K562 (cell line): Measurements from ENCODE around the gene UGT1A5. TPM values are rescaled to one million over a fixed set of nuclear protein-coding genes. Genes with fewer than 3 reads are reported as not detected.
A peak's percentile ranks its signal among the peaks of the same experiment; 100 is the strongest.

ENCODE experiments used
- ATAC-seq: fragments of 200-7000 bp; cut with Tn5 transposase; 3 replicates; pipeline ENCODE4 v1.9.1; 2020; ENCODE audit warnings: moderate library complexity
- BruUV-seq: library from RNA; stranded (reverse); fragments of 400-500 nt; replicated peaks from 2 replicates; lab custom pipeline; 2021; lab: Mats Ljungman, UMichigan
- CTCF ChIA-PET: fragments of 300-600 bp; formaldehyde crosslinking; extraction: SDS; loops from one replicate; lab custom pipeline; 2021; ENCODE audit warnings: low intra/inter-chr PET ratio; lab: Yijun Ruan, JAX
- POLR2A ChIA-PET: fragments of 300-600, 350-650 bp; sonication (Branson Sonifier 250); formaldehyde crosslinking; extraction: SDS; loops from one replicate; lab custom pipeline; 2021; ENCODE audit warnings: antibody characterized with exemption, inconsistent platforms; lab: Yijun Ruan, JAX
- DNase-seq, 4 experiments: peaks; one replicate each; pipeline versions ENCODE4 v3.0.0 to v3.0.0-alpha.2; 2011 to 2018; ENCODE audit warnings: low spot score in 3 of 4, mixed read lengths in 3 of 4; ENCODE audit errors: extremely low read depth in 1 of 4
- FAIRE-seq: peaks from 2 replicates; lab custom pipeline; 2011; peaks lifted over from hg19 to GRCh38; lab: Jason Lieb, UNC
- H2AFZ ChIP-seq: 2 replicates; pipeline ENCODE4 v1.6.0; 2011; ENCODE audit warnings: low read depth, low read length, control low read depth, inconsistent platforms
- H3K27ac ChIP-seq: fragments of 200-600 bp; 3 replicates; pipeline ENCODE4 v1.8.0; 2011; ENCODE audit warnings: low read depth, mild to moderate bottlenecking, control low read depth, inconsistent platforms, low read length, moderate library complexity, mixed read lengths; ENCODE audit errors: extremely low read depth
- H3K27me3 ChIP-seq, 2 experiments: fragments of 300-600 bp in 1 of 2; 2 replicates in 1 of 2; 3 replicates in 1 of 2; pipeline versions ENCODE4 v1.6.0 to v1.8.0; 2011; ENCODE audit warnings: inconsistent platforms in 2 of 2, low read length in 2 of 2, mild to moderate bottlenecking in 1 of 2, mixed read lengths in 1 of 2, moderate library complexity in 1 of 2; ENCODE audit not compliant: control insufficient read depth in 2 of 2, insufficient read depth in 2 of 2
- H3K36me3 ChIP-seq: fragments of 300-600 bp; 3 replicates; pipeline ENCODE4 v1.8.0; 2011; ENCODE audit warnings: mild to moderate bottlenecking, low read length, inconsistent platforms; ENCODE audit not compliant: control insufficient read depth, insufficient read depth
- H3K4me1 ChIP-seq, 2 experiments: fragments of 200-600 bp in 1 of 2; replicated peaks in 1 of 2; 2 replicates in 1 of 2; 3 replicates in 1 of 2; pipeline versions ENCODE4 v1.5.1 to v1.8.0; 2011; ENCODE audit warnings: inconsistent platforms in 2 of 2, low read length in 2 of 2, mild to moderate bottlenecking in 1 of 2, mixed read lengths in 1 of 2, moderate library complexity in 1 of 2; ENCODE audit not compliant: control insufficient read depth in 2 of 2, insufficient read depth in 2 of 2
- H3K4me2 ChIP-seq: 2 replicates; pipeline ENCODE4 v1.6.1; 2011; ENCODE audit warnings: low read length, control low read depth, inconsistent platforms, mixed read lengths; ENCODE audit not compliant: insufficient read depth
- H3K4me3 ChIP-seq: fragments of 200-600 bp; sonication (generic), shearing (Covaris generic); 2 replicates; pipeline ENCODE4 v1.5.1; 2016; ENCODE audit warnings: control low read depth, inconsistent platforms
- H3K79me2 ChIP-seq: fragments of 200-600 bp; 3 replicates; pipeline ENCODE4 v1.8.0; 2011; ENCODE audit warnings: low read length, inconsistent platforms; ENCODE audit not compliant: control insufficient read depth, insufficient read depth
- H3K9ac ChIP-seq, 2 experiments: 2 replicates each; pipeline versions ENCODE4 v1.6.0 to v1.6.1; 2011; ENCODE audit warnings: low read depth in 2 of 2, low read length in 2 of 2, control low read depth in 1 of 2, inconsistent platforms in 1 of 2, mild to moderate bottlenecking in 1 of 2, mixed read lengths in 1 of 2; ENCODE audit not compliant: insufficient read depth in 1 of 2
- H3K9me1 ChIP-seq: one replicate; pipeline ENCODE4 v1.6.0; 2011; ENCODE audit warnings: inconsistent platforms, mild to moderate bottlenecking, low read length, moderate library complexity; ENCODE audit not compliant: control insufficient read depth, insufficient read depth
- H3K9me3 ChIP-seq: replicated peaks from 2 replicates; pipeline ENCODE4 v1.5.1; 2011; ENCODE audit warnings: low read depth, low read length, inconsistent platforms; ENCODE audit not compliant: control insufficient read depth, insufficient read depth
- H4K20me1 ChIP-seq: replicated peaks from 2 replicates; pipeline ENCODE4 v1.6.1; 2011; ENCODE audit warnings: low read length, inconsistent platforms, mixed read lengths; ENCODE audit not compliant: control insufficient read depth, insufficient read depth
- BCL6 ChIP-seq: fragments of 250-450 bp; sonication (Bioruptor Pico); IDR thresholded peaks from 2 replicates; pipeline ENCODE4 v1.4.0; 2020
- CHD2 ChIP-seq: IDR thresholded peaks from 2 replicates; pipeline ENCODE4 v1.6.1; 2011; ENCODE audit warnings: low read depth, low read length
- CXXC5 ChIP-seq: fragments of 250-450 bp; sonication (Bioruptor Pico); IDR thresholded peaks from 2 replicates; pipeline ENCODE4 v1.8.0; 2022; ENCODE audit warnings: inconsistent platforms, mild to moderate bottlenecking, moderate library complexity
- DPF2 ChIP-seq: fragments of 450-650 bp; IDR thresholded peaks from 2 replicates; pipeline ENCODE4 v1.6.1; 2016
- FOXJ2 ChIP-seq: fragments of 200-800 bp; sonication (Bioruptor generic); IDR thresholded peaks from 2 replicates; pipeline ENCODE4 v1.6.1; 2016; ENCODE audit warnings: missing genetic modification characterization, missing compliant biosample characterization
- GATAD2B ChIP-seq: fragments of 450-650 bp; IDR thresholded peaks from 2 replicates; pipeline ENCODE4 v1.6.1; 2017; ENCODE audit warnings: mild to moderate bottlenecking, borderline replicate concordance
- HES1 ChIP-seq: fragments of 450-650 bp; IDR thresholded peaks from 2 replicates; pipeline ENCODE4 v1.6.1; 2016; ENCODE audit warnings: low read depth, mild to moderate bottlenecking, moderate library complexity
- PHTF2 ChIP-seq: fragments of 250-450 bp; sonication (Bioruptor Pico); IDR thresholded peaks from 2 replicates; pipeline ENCODE4 v1.5.0; 2021; ENCODE audit warnings: mild to moderate bottlenecking
- TAL1 ChIP-seq: fragments of 450-650 bp; IDR thresholded peaks from 2 replicates; pipeline ENCODE4 v1.6.1; 2016; ENCODE audit warnings: mild to moderate bottlenecking
- TGIF2 ChIP-seq: sonication (generic); formaldehyde crosslinking; IDR thresholded peaks from 2 replicates; pipeline ENCODE4 v1.8.1; 2022; ENCODE audit warnings: mild to moderate bottlenecking, missing genetic modification reagents, moderate library complexity
- TRIM24 ChIP-seq, 2 experiments: fragments of 450-650 bp; IDR thresholded peaks; 2 replicates each; pipeline ENCODE4 v1.6.1; 2016
- U2AF2 ChIP-seq: fragments of 200-400 bp; formaldehyde crosslinking; optimal IDR thresholded peaks from 2 replicates; pipeline ENCODE3; 2017; ENCODE audit warnings: low read depth, mild to moderate bottlenecking, low read length
- ZBTB1 ChIP-seq: sonication (generic); formaldehyde crosslinking; IDR thresholded peaks from 2 replicates; pipeline ENCODE4 v1.8.1; 2023; ENCODE audit warnings: missing genetic modification reagents, low read depth, mild to moderate bottlenecking, borderline replicate concordance
- ZNF589 ChIP-seq: fragments of 200-800 bp; sonication (Bioruptor generic); IDR thresholded peaks from 2 replicates; pipeline ENCODE4 v1.6.1; 2016; ENCODE audit warnings: low read depth, missing genetic modification characterization, missing compliant biosample characterization
- WGBS: fragments of 100-300 bp; shearing (Covaris generic); methylation state at CpG from one replicate; pipeline ENCODE4 v1.1.6; 2016; ENCODE audit warnings: low coverage, mixed read lengths; ENCODE audit not compliant: insufficient coverage; ENCODE audit errors: missing lambda C conversion rate; 5-methylcytosine and 5-hydroxymethylcytosine counted together
- in situ Hi-C: fragments of 300-500 bp; cut with MboI; formaldehyde crosslinking; loops from 4 replicates; pipeline ENCODE4 v1.15.0; 2018; ENCODE audit warnings: inconsistent platforms, mixed read lengths
- intact Hi-C: fragments of 100-400 bp; cut with micrococcal nuclease; formaldehyde crosslinking; loops from 2 replicates; pipeline ENCODE4 v1.14.2; 2022
- polyA plus RNA-seq, 8 experiments: library from polyadenylated mRNA; depleted of rRNA in 4 of 8; stranded (reverse) in 5 of 8; unstranded in 3 of 8; fragments of >200 nt; fragmentation: Nextera tagmentation in 2 of 8; fragmentation: Illumina TruSeq in 1 of 8; extraction: Ambion mirVana in 2 of 8; extraction: Trizol in 1 of 8; gene quantifications; 2 replicates each; pipeline versions ENCODE4 v1.2.1 to v1.2.3, GENCODE V29; 2011 to 2014; ENCODE audit warnings: inconsistent platforms in 1 of 8, missing spikeins in 1 of 8
- total RNA-seq, 7 experiments: library from RNA; depleted of rRNA in 6 of 7; stranded (reverse); fragments of >200 nt in 6 of 7; fragmentation: Illumina TruSeq in 2 of 7; extraction: Trizol in 2 of 7; gene quantifications; 2 replicates each; pipeline versions ENCODE4 v1.2.1 to v1.2.3, GENCODE V29; 2011 to 2021; ENCODE audit warnings: low replicate concordance in 1 of 7
- TF ChIP-seq, protein P1 (sequence below), 2 experiments: fragments of 450-650 bp; IDR thresholded peaks; 2 replicates each; pipeline ENCODE4 v1.6.1; 2016; ENCODE audit warnings: mild to moderate bottlenecking in 2 of 2, borderline replicate concordance in 1 of 2, low read depth in 1 of 2, moderate library complexity in 1 of 2

UGT1A5 gene
- total and polyA plus RNA-seq, 9 of the 15 experiments (the other 6 are each of a cell fraction or from before 2014, with no cell fraction given), result not detected

- Histone ChIP-seq H3K27me3 (no peaks in the 10 kb centered on the region), H3K36me3 (no peaks in the 10 kb centered on the region), H3K27ac (peak overlapping the region; percentile 59; the same call in 2 of the 3 replicates), H3K9me3 (no peaks in the 10 kb centered on the region), H3K9ac (no peak overlapping the region), H3K79me2 (no peaks in the 10 kb centered on the region), H3K9me1 (no peaks in the 10 kb centered on the region), H3K4me3 (no peak overlapping the region), H2AFZ (no peak overlapping the region), H3K4me1 (peaks cover 0 to 10% of the 10 kb centered on the region in 2 experiments; a peak in 3 of 5 replicates), H3K4me2 (no peak overlapping the region; the same call in 1 of the 2 replicates), H4K20me1 (no peaks in the 10 kb centered on the region)
- FAIRE-seq (peak; percentile 69), DNase-seq (peak in 2 of 4 experiments; percentile 6 to 19), ATAC-seq (no peak)
- intact Hi-C loops (no loop called here), in situ Hi-C loops (no loop called here)
- ChIA-PET CTCF (no interaction called here), POLR2A (no interaction called here)
- BruUV-seq, result no TSS peak
- WGBS, result 0% methylated on average over 1 of the region's 1 CpG
- TF ChIP-seq TGIF2 (no peak), GATAD2B (peak; percentile 90), PHTF2 (CRISPR knock-in tag) (no peak), TRIM24 (IDR thresholded peaks at IDR 0.05) (peak; percentile 17 to 74; a peak in 2 of 4 replicates), BCL6 (CRISPR knock-in tag) (peak; percentile 58; the same call in 1 of the 2 replicates), DPF2 (peak; percentile 75; the same call in 1 of the 2 replicates), HES1 (0 out of 2 replicates have a peak, but pooled peaks have one; percentile 64), U2AF2 (no peak), FOXJ2 (peak; percentile 86), ZBTB1 (CRISPR knock-in tag) (no peak), TAL1 (peak; percentile 45), CXXC5 (peak; percentile 40; the same call in 1 of the 2 replicates), ZNF589 (CRISPR knock-in tag) (no peak), CHD2 (no peak)
- TF ChIP-seq, protein P1, sequence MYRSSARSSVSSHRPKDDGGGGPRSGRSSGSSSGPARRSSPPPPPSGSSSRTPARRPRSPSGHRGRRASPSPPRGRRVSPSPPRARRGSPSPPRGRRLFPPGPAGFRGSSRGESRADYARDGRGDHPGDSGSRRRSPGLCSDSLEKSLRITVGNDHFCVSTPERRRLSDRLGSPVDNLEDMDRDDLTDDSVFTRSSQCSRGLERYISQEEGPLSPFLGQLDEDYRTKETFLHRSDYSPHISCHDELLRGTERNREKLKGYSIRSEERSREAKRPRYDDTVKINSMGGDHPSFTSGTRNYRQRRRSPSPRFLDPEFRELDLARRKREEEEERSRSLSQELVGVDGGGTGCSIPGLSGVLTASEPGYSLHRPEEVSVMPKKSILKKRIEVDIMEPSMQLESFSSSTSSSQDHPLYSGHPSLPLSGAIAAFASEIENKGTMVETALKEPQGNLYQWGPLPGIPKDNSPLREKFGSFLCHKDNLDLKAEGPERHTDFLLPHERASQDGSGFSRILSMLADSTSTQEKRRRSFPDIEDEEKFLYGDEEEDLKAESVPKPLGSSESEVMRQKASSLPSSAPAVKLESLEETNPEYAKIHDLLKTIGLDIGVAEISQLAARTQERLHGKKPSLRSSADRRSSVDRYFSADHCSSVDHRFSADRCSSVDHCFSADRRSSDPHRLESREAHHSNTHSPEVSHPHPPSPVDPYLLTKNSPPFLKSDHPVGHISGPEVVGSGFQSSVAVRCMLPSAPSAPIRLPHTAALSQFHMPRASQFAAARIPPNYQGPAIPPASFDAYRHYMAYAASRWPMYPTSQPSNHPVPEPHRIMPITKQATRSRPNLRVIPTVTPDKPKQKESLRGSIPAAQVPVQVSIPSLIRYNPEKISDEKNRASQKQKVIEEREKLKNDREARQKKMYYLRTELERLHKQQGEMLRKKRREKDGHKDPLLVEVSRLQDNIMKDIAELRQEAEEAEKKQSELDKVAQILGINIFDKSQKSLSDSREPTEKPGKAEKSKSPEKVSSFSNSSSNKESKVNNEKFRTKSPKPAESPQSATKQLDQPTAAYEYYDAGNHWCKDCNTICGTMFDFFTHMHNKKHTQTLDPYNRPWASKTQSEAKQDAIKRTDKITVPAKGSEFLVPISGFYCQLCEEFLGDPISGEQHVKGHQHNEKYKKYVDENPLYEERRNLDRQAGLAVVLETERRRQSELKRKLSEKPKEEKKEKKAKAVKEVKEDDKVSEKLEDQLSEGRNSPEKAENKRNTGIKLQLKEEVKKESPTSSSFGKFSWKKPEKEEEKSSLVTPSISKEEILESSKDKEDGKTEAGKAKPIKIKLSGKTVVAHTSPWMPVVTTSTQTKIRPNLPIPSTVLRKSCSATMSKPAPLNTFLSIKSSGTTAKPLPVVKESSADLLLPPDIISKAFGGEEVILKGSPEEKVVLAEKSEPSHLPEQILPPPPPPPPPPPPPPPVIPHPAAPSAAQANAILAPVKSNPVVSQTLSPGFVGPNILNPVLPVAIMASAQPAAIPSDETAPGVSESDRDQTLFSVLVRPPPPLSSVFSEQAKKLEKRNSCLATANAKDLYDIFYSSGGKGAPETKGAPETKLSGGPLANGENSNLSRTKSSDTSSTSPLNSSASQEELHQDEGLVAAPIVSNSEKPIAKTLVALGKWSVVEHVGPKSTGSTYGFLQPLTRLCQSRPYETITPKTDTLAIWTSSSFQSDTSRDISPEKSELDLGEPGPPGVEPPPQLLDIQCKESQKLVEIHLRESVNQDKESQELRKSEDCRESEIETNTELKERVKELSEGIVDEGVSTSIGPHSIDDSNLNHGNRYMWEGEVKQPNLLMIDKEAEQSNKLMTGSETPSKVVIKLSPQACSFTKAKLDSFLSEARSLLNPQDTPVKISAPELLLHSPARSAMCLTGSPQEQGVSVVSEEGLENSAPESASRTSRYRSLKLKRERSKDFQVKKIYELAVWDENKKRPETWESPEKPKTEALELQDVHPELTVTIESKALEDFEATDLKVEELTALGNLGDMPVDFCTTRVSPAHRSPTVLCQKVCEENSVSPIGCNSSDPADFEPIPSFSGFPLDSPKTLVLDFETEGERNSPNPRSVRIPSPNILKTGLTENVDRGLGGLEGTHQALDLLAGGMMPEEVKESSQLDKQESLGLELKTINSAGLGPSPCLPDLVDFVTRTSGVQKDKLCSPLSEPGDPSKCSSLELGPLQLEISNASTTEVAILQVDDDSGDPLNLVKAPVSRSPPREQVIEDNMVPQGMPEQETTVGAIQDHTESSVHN (IDR thresholded peaks at IDR 0.05; ENCODE audit: borderline replicate concordance in 1 of 2, low read depth in 1 of 2), result peak in 1 of 2 experiments; percentile 69; a peak in 1 of 4 replicates
These were observed 12.6 kb upstream of the UGT1A5 start for GRCh38 chr2:233700028-233700635.
